ENCODE measurements around the gene FYCO1.

- TF ChIP-seq, protein P1, sequence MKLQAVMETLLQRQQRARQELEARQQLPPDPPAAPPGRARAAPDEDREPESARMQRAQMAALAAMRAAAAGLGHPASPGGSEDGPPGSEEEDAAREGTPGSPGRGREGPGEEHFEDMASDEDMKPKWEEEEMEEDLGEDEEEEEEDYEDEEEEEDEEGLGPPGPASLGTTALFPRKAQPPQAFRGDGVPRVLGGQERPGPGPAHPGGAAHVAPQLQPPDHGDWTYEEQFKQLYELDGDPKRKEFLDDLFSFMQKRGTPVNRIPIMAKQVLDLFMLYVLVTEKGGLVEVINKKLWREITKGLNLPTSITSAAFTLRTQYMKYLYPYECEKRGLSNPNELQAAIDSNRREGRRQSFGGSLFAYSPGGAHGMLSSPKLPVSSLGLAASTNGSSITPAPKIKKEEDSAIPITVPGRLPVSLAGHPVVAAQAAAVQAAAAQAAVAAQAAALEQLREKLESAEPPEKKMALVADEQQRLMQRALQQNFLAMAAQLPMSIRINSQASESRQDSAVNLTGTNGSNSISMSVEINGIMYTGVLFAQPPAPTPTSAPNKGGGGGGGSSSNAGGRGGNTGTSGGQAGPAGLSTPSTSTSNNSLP (IDR thresholded peaks at IDR 0.05; ENCODE audit: borderline replicate concordance, low read depth, low read length), result no peak
- TF ChIP-seq POLR2AphosphoS5 (IDR thresholded peaks at IDR 0.05; ENCODE audit: control insufficient read depth, insufficient read depth, low read depth, low read length) (no peak), CTCF (IDR thresholded peaks at IDR 0.05 in 2 of 3, conservative IDR thresholded peaks at IDR 0.05 in 1 of 3; ENCODE audit: insufficient read depth in 2 of 3, low read depth in 1 of 3, low read length in 3 of 3) (no peak), EZH2 (IDR thresholded peaks at IDR 0.05; ENCODE audit: borderline replicate concordance, low read depth, low read length) (no peak)
These were observed 34.4 kb upstream of the FYCO1 start for GRCh38 chr3:46029953-46030543.

All from K562 (cell line).